MCF 10A (cell line): ENCODE data around the gene GPHA2. TPM values are rescaled to one million over a fixed set of nuclear protein-coding genes. Genes with fewer than 3 reads are reported as not detected.
"Not testable (repeated sequence)": the region's sequence is repeated elsewhere in the genome, so short reads cannot be mapped to it uniquely, and the experiment has no call there.

ENCODE experiments used
- Bru-seq: library from RNA; stranded (reverse); fragments of 400-500 nt; gene quantifications from one replicate; lab custom pipeline; 2021; lab: Mats Ljungman, UMichigan
- BruChase-seq, 2 experiments: library from RNA; stranded (reverse); fragments of 400-500 nt; gene quantifications; one replicate each; lab custom pipeline; 2021; lab: Mats Ljungman, UMichigan
- BruUV-seq: library from RNA; stranded (reverse); fragments of 400-500 nt; replicated peaks from 2 replicates; lab custom pipeline; 2021; lab: Mats Ljungman, UMichigan
- CTCF ChIA-PET: fragments of 300-600 bp; sonication (Branson Sonifier 250); formaldehyde crosslinking; extraction: SDS; loops from one replicate; lab custom pipeline; 2021; ENCODE audit warnings: antibody characterized with exemption, inconsistent platforms; lab: Yijun Ruan, JAX
- POLR2A ChIA-PET: fragments of 300-600, 350-650 bp; sonication (Branson Sonifier 250); formaldehyde crosslinking; extraction: SDS; loops from one replicate; lab custom pipeline; 2020; ENCODE audit warnings: antibody characterized with exemption, inconsistent platforms; lab: Yijun Ruan, JAX
- DNase-seq: peaks from one replicate; pipeline ENCODE4 v3.0.0-alpha.2; 2018; ENCODE audit not compliant: unreplicated experiment
- H3K27ac Mint-ChIP-seq: one replicate; pipeline ENCODE4 v1.8.0; 2022; ENCODE audit warnings: mild to moderate bottlenecking, low read depth, mixed read lengths; ENCODE audit not compliant: unreplicated experiment
- H3K27me3 Mint-ChIP-seq: one replicate; pipeline ENCODE4 v1.8.0; 2022; ENCODE audit warnings: mixed read lengths; ENCODE audit not compliant: insufficient read depth, unreplicated experiment
- H3K36me3 Mint-ChIP-seq: one replicate; pipeline ENCODE4 v1.8.0; 2022; ENCODE audit warnings: mild to moderate bottlenecking, moderate library complexity, mixed read lengths; ENCODE audit not compliant: insufficient read depth, unreplicated experiment
- H3K4me1 Mint-ChIP-seq: one replicate; pipeline ENCODE4 v1.8.0; 2022; ENCODE audit warnings: mixed read lengths; ENCODE audit not compliant: insufficient read depth, unreplicated experiment
- H3K4me3 Mint-ChIP-seq: one replicate; pipeline ENCODE4 v1.8.0; 2022; ENCODE audit warnings: mild to moderate bottlenecking, moderate library complexity, mixed read lengths; ENCODE audit not compliant: unreplicated experiment
- H3K9me3 Mint-ChIP-seq: one replicate; pipeline ENCODE4 v1.8.0; 2022; ENCODE audit warnings: mixed read lengths; ENCODE audit not compliant: unreplicated experiment
- intact Hi-C: fragments of 100-400 bp; cut with micrococcal nuclease; formaldehyde crosslinking; loops from 2 replicates; pipeline ENCODE4 v1.14.1; 2022
- long read RNA-seq: library from polyadenylated mRNA; stranded (forward); transcript quantifications from one replicate; pipeline ENCODE4 v2.0.0, GENCODE V29; 2022
- total RNA-seq: library from RNA; stranded (reverse); gene quantifications from 2 replicates; pipeline ENCODE4 v1.2.3, GENCODE V29; 2022
- TF ChIP-seq, protein P1 (sequence below): fragments of 200-600 bp; IDR thresholded peaks from one replicate; pipeline ENCODE4 v1.8.0; 2022; ENCODE audit warnings: antibody characterized with exemption, mild to moderate bottlenecking; ENCODE audit not compliant: unreplicated experiment

The GPHA2 gene, protein sequence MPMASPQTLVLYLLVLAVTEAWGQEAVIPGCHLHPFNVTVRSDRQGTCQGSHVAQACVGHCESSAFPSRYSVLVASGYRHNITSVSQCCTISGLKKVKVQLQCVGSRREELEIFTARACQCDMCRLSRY
- total RNA-seq (not detected in 2 replicates), Bru-seq, nascent RNA (not detected), BruChase-seq, experiment 1, labeled RNA remaining after a 6-hour chase (not detected), BruChase-seq, experiment 2, labeled RNA remaining after a 2-hour chase (not detected)
- long read RNA-seq = 0 reads

DNA sequence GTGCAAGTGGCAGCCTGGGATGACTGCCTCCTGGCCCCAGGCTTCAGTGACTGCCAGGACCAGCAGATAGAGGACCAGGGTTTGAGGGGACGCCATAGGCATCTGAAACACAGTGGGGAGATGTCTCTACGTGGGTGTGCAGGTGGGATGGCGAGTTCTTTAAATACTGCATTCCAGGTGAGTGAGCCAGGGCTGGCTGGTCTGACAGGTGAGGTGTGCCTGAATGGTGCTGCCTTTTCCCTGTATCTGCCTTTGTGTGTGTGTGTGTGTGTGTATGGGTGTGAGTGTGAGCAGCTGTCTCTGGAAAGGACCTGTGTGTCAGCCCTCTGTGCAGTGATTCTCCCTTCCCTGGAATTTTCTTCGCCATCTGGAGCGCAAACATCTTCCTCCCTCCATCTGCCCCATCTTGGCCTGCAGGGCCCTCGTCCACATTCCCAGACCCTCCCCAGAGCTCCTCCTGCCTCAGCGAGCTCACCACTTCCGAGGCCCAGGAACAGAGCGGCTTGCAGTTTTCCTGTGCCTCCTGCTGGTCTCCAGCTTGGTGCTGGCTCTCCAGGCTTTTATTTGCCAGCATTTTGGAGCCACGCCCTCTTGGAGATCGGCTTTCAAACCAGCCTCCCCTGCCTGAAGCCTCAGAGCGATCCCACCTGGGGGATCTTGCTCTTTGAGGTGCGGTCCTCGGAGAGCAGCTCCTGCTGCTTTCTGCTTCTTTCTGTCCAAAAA lies at the start of gene GPHA2:
Gene GPHA2 (minus strand): TSS at position 535 of the 723 bp plus-strand sequence. CDS start 433 bp downstream, at position 102.
- peaks cover 21% of the 10 kb centered on the region for H3K36me3 Mint-ChIP-seq
- intact Hi-C loops = no loop called here
- no TSS peak for BruUV-seq
- ChIA-PET CTCF (interaction anchor here (0.7 to 0.8 kb wide), 2 partner anchors 11 to 49 kb away, joined by 3 read pairs; partner anchors contain the start of gene PPP2R5B), POLR2A (interaction anchor here (0.6 to 1.0 kb wide), 3 partner anchors 34 to 381 kb away, joined by 4 to 5 read pairs (median 4); partner anchors contain the start of gene ARL2)
- no peak for DNase-seq
- H3K4me3 Mint-ChIP-seq = no peak within 1 kb of the TSS
- no peaks in the 10 kb centered on the region for H3K4me1 Mint-ChIP-seq
- no peak within 1 kb of the TSS for H3K27ac Mint-ChIP-seq
- no peaks in the 10 kb centered on the region for H3K27me3 Mint-ChIP-seq
- TF ChIP-seq, protein P1, sequence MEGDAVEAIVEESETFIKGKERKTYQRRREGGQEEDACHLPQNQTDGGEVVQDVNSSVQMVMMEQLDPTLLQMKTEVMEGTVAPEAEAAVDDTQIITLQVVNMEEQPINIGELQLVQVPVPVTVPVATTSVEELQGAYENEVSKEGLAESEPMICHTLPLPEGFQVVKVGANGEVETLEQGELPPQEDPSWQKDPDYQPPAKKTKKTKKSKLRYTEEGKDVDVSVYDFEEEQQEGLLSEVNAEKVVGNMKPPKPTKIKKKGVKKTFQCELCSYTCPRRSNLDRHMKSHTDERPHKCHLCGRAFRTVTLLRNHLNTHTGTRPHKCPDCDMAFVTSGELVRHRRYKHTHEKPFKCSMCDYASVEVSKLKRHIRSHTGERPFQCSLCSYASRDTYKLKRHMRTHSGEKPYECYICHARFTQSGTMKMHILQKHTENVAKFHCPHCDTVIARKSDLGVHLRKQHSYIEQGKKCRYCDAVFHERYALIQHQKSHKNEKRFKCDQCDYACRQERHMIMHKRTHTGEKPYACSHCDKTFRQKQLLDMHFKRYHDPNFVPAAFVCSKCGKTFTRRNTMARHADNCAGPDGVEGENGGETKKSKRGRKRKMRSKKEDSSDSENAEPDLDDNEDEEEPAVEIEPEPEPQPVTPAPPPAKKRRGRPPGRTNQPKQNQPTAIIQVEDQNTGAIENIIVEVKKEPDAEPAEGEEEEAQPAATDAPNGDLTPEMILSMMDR = no peak
- H3K9me3 Mint-ChIP-seq = no peaks in the 10 kb centered on the region

DNA sequence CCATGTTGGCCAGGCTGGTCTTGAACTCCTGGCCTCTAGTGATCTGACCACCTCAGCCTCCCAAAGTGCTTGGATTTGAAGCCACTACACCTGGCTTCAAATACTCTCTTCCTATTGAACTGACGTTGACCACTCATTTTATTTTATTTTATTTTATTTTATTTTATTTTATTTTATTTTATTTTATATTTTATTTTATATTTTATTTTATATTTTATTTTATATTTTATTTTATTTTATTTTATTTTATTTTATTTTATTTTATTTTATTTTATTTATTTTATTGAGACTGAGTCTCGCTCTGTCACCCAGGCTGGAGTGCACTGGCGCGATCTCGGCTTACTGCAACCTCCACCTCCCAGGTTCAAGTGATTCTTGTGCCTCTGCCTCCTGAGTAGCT lies 47.6 kb upstream of the GPHA2 start:
- H3K9me3 Mint-ChIP-seq, DNase-seq, POLR2A ChIA-PET, H3K4me3 Mint-ChIP-seq, intact Hi-C loops, H3K27ac Mint-ChIP-seq, H3K36me3 Mint-ChIP-seq, H3K4me1 Mint-ChIP-seq, BruUV-seq: not testable (repeated sequence)
- peaks cover 11% of the 10 kb centered on the region for H3K27me3 Mint-ChIP-seq
- CTCF ChIA-PET = interaction anchor here (0.7 kb wide), 1 partner anchor 138 kb away, joined by 4 read pairs; no protein-coding TSS in a partner anchor

DNA sequence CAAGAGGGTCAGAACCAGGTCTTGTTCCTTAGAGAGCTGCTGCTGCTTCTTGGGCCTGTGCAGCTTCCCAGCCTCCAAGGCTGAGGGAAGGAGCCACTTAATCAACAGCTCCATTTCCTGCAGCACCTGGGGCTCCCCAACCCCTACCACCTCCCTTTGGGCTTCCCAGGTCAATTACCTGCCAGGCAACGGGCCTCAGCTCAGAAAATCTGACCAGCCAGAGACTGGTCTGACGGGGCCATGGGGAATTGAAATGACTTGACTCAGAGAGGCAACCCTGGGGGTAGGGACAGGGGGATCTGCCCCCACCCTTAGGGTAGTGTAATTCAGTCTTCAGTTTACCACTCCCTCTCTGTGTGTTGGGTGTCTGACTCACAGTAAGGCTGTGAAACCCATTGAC lies 41.0 kb upstream of the GPHA2 start:
- H3K9me3 Mint-ChIP-seq = no peaks in the 10 kb centered on the region
- ChIA-PET CTCF (interaction anchor here (0.6 kb wide), 1 partner anchor 523 kb away, joined by 3 read pairs; no protein-coding TSS in a partner anchor), POLR2A (no interaction called here)
- no peaks in the 10 kb centered on the region for H3K4me1 Mint-ChIP-seq
- TF ChIP-seq, protein P1 = no peak
- no peaks in the 10 kb centered on the region for H3K27me3 Mint-ChIP-seq
- H3K27ac Mint-ChIP-seq = no peak overlapping the region
- H3K4me3 Mint-ChIP-seq = no peak overlapping the region
- H3K36me3 Mint-ChIP-seq = no peaks in the 10 kb centered on the region
- BruUV-seq = no TSS peak
- intact Hi-C loops = no loop called here
- DNase-seq = no peak

DNA sequence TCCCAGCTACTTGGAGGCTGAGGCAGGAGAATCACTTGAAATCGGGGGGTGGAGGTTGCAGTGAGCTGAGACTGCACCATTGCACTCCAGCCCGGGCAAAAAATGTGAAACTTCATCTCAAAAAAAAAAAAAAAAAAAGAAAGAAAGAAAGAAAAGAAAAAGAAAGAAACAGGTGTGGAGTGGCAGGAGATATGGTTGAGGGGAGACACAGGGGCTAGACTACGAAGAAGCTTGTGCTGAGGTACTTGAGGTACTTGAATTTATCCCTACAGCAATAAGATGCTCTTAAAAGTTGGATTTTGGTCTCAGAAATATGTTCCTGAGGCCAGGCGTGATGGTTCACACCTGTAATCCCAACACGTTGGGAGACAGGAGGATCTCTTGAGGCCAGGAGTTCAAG lies 38.4 kb upstream of the GPHA2 start:
- Mint-ChIP-seq H3K36me3 (peaks cover 5% of the 10 kb centered on the region), H3K4me1 (peaks cover 14% of the 10 kb centered on the region), H3K4me3 (no peak overlapping the region), H3K27ac (no peak overlapping the region), H3K27me3 (no peaks in the 10 kb centered on the region), H3K9me3 (no peaks in the 10 kb centered on the region)
- DNase-seq = no peak
- intact Hi-C loops = no loop called here
- ChIA-PET POLR2A (no interaction called here), CTCF (no interaction called here)
- TF ChIP-seq, protein P1 = no peak
- BruUV-seq = no TSS peak
